NCI-H1092 treated with DMSO at 0.1 percent for 48 hours (cell line): ENCODE results near the gene ING2.
"Not testable (repeated sequence)": the region's sequence is repeated elsewhere in the genome, so short reads cannot be mapped to it uniquely, and the experiment has no call there.

Source experiments
- DNase-seq: peaks from one replicate; lab custom pipeline; 2025; lab: John Stamatoyannopoulos, UW

Gene ING2, protein sequence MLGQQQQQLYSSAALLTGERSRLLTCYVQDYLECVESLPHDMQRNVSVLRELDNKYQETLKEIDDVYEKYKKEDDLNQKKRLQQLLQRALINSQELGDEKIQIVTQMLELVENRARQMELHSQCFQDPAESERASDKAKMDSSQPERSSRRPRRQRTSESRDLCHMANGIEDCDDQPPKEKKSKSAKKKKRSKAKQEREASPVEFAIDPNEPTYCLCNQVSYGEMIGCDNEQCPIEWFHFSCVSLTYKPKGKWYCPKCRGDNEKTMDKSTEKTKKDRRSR

DNA sequence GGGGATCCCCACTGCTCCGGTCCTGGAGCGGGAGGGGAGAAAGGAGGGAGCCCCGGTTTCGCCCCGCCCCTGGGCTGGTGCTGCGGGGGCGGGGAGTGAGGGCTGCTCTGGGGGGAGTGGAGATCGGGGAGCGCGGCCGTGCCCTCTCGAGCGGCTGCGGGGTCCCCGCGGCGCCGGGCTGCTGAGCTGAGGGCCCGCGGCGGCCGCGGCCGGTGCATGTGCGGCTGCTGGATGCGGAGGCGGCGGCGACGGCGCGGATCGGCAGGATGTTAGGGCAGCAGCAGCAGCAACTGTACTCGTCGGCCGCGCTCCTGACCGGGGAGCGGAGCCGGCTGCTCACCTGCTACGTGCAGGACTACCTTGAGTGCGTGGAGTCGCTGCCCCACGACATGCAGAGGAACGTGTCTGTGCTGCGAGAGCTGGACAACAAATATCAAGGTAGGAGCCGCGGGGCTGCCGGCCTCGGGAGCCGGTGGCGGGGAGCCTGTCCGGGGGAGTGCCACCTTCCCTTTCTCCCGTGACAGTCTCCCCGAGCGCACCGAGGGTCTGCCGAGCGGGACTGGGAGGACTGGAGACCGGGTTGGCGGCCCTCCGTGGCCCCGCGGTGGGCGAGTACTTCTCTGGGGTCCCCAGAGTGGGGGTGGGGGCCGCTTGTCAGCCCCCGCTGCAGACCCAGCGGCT is at the start of gene ING2:
Gene ING2 (plus strand): TSS at position 129 of the 681 bp plus-strand sequence. CDS start 138 bp downstream, at position 267.
- DNase-seq: peak; percentile 85

DNA sequence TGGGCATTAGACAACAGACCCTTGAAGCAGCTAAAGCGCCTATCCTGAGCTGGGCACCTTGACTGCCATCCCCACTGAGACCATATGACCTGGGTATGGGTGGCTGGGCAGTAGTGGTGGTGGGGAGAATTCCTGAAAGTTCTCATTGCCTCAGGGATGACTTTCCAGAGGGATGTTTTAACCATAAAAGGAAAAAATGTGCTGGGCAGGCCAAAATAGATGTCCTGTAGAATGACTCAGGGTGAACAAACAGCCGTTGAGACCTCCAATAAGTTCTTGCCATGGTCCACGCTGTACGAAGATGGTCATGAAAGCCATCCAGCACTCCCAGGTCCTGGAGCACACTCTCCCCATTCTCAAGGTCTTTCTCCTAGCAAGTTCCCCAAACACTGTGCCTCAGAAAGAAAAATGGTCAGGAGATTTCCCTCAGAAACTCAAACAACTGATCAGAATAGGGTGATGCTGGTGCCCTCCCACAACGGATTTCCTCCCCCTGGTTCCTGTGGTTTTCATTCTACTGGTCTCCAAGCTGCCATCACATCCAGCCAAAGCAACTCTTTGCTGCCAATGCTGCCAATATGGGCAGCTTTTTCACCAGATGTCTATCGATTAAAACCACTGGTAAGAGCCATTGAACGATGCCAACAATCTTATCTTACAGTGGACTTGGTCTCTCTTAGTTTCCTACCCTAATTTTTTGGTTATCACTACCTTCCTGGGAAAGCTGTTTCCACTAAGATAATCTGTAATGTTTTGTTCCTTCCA is 49.2 kb upstream of the ING2 start:
- no peak for DNase-seq

DNA sequence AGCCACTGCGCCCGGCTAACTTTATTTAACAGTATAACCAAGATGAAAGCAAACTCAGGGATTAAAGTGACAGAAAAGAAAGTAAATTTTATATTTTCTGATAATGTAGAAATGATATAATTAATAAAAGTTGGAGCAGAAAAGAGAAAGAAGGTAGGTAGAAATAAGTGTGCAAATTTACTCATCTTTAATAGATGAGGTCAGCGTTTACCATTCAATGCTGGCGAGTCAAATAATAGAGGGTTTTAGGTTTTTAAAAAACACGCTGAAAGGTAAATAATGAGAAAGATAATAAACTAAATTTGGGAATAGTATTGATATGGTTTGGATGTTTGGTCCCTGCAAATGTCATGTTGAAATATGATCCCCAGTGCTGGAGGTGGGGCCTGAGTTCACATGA is 46.9 kb upstream of the ING2 start:
- DNase-seq: no peak

DNA sequence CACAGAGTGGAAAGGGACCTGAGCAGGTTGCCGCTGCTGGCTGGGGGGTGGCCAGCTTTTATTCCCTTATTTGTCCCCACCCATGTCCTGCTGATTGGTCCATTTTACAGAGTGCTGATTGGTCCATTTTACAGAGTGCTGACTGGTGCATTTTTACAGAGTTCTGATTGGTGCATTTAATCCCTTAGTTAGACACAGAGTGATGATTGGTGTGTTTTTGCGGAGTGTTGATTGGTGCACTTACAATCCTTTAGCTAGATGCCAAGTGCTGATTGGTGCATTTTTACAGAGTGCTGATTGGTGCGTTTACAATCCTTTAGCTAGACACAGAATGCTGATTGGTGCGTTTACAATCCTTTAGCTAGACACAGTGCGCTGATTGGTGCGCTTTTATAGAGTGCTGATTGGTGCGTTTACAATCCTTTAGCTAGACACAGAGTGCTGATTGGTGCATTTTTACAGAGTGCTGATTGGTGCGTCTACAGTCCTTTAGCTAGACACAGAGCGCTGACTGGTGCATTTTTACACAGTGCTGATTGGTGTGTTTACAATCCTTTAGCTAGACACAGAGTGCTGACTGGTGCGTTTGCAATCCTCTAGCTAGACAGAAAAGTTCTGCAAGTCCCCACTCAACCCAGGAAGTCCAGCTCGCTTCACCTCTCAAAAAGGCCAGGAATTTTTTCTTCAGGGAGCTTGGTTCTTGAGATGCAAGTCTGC is 40.8 kb upstream of the ING2 start:
- DNase-seq: not testable (repeated sequence)

DNA sequence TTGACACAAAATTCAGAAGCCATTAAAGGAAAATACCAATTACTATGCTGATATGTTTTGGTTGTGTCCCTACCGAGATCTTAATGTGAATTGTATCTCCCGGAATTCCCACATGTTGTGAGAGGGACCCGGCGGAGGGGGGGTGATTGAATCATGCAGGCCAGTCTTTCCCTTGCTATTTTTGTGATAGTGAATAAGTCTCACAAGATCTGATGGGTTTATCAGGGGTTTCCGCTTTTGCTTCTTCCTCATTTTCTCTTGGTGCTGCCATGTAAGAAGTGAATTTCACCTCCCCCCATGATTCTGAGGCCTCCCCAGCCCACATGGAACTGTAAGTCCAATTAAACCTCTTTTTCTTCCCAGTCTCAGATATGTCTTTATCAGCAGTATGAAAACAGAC is 39.0 kb upstream of the ING2 start:
- DNase-seq: not testable (repeated sequence)

DNA sequence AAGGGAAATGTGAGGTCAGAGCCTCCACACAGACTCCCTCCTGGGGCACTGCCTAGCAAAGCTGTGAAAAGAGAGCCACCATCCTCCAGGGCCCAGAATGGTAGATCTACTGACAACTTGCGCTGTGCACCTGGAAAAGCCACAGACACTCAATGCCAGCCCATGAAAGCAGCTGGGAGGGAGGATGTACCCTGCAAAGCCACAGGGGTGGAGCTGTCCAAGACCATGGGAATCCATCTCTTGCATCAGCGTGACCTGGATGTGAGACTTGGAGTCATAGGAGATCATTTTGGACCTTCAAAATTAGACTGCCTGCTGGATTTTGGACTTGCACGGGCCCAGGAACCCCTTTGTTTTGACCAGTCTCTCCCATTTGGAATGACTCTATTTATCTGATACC is 37.6 kb upstream of the ING2 start:
- DNase-seq: no peak

GRCh38 chr4:183468210-183469095 is 36.4 kb upstream of the ING2 start:
- no peak for DNase-seq

DNA sequence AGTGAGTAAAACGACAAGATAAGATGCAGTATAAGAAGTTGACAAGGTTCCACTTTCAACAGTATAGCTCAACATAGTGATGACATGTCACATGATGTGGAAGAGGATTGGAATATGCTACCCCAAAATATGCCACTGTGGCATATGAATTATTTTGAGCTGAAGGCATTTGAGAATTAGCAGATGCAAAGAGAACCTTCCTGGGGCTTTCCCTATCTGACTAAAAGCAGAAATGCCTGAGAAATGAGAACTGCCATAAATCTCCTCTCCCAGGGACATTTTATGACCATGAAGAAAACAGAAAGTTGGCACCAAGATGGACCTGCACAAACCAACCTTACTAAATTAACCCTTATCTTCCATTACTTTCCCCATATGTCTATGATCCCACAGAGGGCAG is 35.6 kb upstream of the ING2 start:
- no peak for DNase-seq

DNA sequence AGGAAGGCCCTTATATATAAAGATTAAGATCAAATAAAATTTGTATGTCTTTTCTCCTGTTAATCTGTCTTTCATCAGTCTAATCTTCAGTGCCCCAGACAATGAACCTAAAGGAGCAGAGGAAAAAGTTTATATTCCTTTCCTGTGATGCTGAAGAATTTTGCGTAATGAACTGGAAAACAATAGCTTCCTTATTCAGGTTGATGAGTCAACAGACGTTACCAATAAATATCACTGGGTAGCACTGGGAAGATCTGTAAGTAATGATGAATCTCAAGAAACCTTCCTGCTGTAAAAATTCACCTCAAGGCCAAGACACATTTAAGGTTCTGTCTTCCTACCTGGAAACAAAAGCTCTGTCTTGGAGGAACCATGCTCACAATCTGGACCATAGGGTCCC is 34.9 kb upstream of the ING2 start:
- no peak for DNase-seq

DNA sequence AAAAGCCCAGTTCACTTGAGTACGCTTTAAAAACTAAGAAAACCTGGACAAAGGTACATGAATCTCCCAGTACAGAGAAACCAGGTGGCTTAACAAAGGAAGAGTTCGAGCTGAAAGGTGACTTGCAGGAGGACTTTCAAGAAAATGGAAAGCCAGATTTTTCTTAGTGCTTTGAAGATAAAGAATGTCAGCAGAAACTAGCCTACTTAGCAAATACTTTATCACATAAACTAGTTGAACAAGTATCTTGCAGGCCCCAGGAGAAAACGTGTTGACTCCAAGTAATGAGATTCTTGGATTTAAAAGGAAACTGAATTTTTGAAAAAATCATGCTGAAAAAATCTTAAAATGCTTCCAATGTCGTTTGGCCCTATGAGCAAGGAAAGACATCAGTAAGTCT is 34.0 kb upstream of the ING2 start:
- DNase-seq: no peak

DNA sequence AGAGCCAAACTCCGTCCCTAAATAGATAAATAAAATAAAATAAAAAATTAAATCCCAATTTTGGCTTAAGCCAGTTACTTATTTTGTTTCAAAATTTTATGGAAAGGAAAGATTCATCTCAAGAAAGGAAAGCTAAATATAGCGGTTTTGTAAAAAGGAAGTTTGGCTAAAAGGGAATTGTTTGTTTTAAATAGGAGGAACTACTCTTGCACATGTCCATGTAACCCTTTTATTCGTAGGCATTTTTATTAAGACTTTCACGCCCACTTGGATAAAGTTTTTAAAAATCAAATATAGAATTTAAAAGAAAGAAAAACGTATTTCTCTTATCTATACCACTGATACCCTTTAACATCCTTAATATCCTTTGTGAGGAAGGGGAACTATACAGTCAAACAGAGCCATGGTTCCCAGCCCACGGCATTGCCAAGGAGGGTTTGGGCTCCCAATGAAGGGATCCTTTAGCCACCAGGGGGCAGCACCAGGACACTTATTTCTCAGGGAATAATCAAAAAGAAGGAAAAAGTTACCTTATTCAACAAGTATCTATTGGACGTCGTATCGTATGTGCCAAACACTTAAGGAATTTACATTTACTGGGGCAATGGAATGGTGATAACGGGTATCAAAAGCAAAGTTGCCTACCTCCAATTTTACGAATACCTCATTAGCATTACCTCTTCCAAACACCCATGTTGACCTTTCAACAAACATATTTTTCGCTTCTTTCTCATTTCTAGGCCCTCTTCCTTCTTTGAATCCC is 32.7 kb upstream of the ING2 start:
- peak; percentile 60 for DNase-seq

GRCh38 chr4:183478123-183478522 is 26.7 kb upstream of the ING2 start:
- DNase-seq: no peak

- no peak for DNase-seq
Measured at GRCh38 chr4:183478926-183479325, 25.9 kb upstream of the ING2 start.

DNA sequence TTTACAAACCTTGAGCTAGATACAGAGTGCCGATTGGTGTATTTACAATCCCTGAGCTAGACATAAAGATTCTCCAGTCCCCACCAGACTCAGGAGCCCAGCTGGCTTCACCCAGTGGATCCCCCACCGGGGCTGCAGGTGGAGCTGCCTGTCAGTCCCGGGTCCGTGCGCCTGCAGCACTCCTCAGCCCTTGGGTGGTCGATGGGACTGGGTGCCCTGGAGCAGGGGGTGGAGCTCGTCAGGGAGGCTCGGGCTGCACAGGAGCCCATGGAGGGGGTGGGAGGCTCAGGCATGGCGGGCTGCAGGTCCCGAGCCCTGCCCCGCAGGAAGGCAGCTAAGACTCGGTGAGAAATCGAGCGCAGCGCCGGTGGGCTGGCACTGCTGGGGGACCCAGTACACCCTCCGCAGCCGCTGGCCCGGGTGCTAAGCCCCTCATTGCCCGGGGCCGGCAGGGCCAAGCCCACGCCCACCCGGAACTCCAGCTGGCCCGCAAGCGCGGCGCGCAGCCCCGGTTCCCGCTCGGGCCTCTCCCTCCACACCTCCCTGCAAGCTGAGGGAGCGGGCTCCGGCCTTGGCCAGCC is 22.3 kb upstream of the ING2 start:
- DNase-seq: not testable (repeated sequence)

GRCh38 chr4:183483997-183484396 is 20.9 kb upstream of the ING2 start:
- DNase-seq: no peak

DNA sequence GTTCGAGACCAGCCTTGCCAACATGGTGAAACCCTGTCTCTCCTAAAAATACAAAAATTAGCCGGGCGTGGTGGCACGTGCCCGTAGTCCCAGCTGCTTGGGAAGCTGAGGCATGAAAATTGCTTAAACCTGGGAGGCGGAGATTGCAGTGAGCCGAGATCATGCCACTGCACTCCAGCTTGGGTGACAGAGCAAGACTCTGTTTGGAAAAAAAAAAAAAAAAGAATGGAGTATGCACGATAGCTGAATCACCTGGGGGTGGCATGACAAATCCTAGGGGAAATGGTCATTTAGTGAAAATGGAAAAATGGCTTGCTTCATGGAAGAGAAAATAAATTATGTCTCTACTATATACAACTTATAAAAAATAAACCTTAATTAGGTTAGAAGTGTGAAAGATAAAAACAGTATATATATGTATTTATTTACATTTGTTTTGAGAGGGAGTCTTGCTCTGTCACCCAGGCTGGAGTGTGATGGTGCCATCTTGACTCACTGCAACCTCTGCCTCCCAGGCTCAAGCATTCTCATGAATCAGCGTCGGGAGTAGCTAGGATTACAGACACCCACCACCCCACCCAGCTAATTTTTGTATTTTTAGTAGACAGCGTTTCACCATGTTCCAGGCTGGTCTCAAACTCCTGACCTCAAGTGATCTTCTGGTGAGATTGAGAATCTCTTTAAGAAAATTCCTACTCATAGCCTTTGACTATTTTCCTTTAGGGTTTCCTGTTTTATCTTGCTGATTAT is 19.3 kb upstream of the ING2 start:
- DNase-seq: no peak

GRCh38 chr4:183492791-183493222 is 12.1 kb upstream of the ING2 start:
- no peak for DNase-seq

GRCh38 chr4:183493246-183493645 is 11.6 kb upstream of the ING2 start:
- no peak for DNase-seq

GRCh38 chr4:183495184-183495583 is 9.7 kb upstream of the ING2 start:
- DNase-seq: no peak
